Activated CD4-positive, alpha-beta T cell treated with anti-CD3 and anti-CD28 coated beads, Interleukin-10, Interleukin-2, amounts not matched to agents 100 ng/mL and 50 ng/mL, durations not matched to agents 16 hours and 8 hours (primary cell): ENCODE results near the gene NTN1.
A peak's percentile ranks its signal among the peaks of the same experiment; 100 is the strongest.
"Not testable (repeated sequence)": the region's sequence is repeated elsewhere in the genome, so short reads cannot be mapped to it uniquely, and the experiment has no call there.

Experiments used
- DNase-seq: peaks from one replicate; pipeline ENCODE4 v3.0.0-alpha.2; 2020

The NTN1 gene

GRCh38 chr17:9125722-9126121, 104.4 kb downstream of the NTN1 start:
- no peak for DNase-seq

DNA sequence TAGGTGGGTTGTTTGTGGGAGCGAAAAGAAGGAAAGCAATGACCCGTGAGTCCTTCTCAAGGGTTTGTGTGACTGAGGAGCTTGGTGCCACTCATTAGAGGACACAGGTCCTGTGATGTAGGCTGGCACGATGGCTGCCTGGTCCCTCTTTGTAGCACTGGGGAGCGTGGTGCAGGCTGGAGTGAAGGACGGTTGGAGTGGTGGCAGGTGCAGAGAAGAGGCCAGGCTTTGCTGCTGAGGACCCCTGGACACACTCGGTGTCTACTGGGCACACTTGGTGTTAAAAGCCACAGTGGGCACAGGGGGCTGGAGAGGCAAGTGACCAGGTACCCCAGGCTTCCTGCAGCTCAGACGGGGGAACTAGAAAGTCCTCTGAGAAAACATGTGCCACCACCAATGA, 106.0 kb downstream of the NTN1 start:
- DNase-seq, result no peak

- no peak for DNase-seq
Observed at GRCh38 chr17:9131371-9131770, 110.1 kb downstream of the NTN1 start.

DNA sequence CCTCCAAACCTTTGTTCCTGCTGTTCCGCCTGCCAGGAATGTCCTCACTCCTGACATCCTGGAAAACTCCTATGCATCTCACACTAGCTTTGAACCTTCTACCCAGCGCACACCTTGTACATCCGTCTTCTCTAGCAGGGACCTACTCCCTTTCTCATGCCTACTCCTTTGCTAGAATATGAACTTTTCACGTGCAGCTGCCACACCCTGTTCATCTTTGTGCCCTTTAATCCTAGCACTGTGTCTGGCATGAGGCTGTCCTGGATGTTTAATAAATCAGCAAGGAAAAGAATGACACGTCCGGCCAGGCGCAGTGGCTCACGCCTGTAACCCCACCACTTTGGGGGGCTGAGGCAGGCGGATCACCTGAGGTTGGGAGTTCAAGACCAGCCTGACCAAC, 111.0 kb downstream of the NTN1 start:
- DNase-seq, result no peak

DNA sequence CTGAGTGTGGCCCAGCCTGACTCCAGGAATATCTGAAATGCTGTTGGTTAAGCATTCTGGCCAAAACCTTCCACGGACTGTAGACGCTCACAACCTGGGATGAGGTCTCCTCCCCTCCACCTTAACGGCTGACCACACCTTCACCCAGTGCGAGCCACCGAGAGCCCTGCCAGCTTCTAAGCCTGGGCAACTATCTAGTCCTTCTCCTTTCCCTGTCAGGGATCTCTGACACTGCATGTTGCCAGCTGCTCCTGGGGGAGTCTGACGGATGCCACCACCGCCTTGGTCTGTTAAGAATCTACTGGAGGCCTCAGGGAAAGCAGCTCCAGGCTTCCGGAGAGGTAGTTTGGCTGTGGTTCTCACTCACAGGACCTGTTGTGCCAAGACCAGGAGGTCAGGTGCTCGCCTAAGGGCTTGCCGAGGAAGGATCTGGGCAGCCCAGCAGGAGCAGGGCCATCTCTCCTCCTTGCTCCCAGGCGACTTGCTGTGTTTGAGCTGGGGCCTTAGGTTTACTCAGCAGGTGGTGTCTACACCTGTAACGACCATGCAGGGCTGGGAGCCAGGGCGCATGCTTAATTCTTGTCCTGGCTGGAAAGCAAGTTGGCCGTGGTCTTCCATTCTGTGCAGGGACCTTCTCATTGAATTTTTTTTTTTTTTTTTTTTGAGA, 111.8 kb downstream of the NTN1 start:
- no peak for DNase-seq

DNA sequence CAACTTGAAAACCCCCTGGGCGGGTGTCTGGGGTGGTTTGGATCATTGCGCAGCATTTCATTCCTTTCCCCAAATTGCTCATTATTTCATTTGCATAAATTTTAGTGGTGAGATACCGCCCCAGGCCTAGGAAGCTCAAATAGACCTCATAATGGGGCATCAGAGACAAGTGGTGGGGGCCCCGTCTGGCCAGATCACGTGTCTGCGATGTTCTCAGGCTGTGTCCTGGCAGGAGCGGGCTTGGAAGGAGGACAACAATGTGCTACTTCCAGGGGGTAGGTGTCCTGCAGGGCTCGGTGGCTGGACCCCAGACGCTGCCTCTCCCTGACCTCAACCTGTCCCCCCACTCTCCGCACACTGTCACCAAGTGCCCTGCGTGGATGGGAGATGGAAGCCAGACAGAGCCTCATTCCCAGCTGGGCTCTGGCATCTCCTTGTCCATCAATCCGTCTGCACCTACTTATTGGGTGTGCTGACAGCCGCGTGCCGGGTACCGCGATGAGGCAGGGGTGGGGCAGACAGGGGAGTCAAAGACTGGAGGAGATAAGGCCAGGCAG, 116.9 kb downstream of the NTN1 start:
- peak; percentile 5 for DNase-seq

DNA sequence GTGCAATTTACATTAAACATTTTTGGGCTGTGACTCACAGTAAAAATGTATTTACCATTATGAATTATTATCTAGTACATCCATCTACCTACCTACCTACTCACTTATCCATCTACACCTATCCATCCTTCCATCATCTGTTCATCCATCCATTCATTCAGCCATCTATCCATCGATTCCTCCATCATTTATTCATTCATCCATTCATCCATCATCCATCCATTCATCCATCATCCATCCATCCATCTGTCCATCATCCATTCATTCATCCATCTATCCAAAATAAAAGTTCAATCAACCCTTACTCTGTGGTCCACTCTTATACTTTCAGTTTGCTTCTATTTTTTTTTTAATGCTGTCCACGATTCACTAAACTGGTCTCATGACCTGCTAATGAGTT, 118.4 kb downstream of the NTN1 start:
- DNase-seq, result no peak

DNA sequence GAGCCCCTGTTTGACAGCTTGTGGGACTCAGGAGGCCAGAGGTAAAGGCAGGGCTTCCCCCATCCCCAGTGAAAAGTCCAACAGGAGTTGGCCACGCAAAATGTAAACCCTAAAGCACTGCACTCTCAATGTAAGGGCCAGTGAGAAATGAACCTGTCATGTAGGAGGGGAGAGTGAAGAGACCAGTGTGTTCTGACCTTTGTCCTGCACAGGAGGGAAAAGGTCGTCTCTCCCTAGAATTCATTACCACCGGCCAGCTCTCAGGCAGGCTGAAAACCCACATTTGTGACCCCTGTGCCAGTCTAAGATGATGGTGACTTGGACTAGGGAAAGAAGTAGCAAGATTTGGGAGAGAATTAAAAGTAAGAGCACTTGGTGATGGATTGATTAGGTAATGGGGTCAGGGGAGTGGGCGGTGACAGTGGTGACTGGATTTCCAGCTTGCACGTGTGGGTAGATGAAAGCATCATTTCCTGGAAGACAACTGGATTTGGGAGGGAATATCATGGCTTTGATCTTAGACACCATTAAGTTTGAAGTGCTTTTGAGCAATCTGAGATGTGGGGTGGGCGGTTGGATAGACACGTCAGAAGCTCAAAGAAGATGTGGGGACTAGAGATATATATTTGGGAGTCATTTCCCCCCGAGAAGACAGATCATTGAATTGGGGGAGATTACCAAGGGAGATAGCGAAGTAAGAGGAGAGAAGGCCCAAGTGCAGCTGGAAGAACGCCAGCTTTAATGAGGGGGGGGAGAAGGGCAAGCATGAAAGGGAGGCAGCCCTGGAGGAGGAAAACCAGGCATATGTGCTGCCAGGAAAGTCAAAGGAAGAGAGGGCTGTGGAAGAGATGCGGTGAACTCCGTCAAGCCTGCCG, 119.5 kb downstream of the NTN1 start:
- DNase-seq, result no peak

DNA sequence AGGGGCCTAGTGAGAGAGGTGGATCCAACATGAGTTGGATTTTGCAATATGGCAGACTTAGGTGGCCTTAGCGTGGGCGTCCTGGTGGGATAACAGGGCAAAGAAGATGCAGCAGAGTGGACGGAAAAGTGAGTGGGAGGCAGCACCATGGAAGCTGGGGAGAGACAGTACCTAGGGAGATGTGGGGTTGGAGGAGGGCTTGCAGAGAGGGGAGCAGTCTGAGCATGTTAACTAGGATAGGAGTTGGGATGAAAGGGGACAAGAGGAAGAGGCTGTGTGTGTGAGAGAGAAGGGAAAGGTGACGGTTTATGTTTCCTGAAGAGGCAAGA, 120.1 kb downstream of the NTN1 start:
- no peak for DNase-seq

- DNase-seq, result no peak
Observed at GRCh38 chr17:9142772-9143494, 121.6 kb downstream of the NTN1 start.

DNA sequence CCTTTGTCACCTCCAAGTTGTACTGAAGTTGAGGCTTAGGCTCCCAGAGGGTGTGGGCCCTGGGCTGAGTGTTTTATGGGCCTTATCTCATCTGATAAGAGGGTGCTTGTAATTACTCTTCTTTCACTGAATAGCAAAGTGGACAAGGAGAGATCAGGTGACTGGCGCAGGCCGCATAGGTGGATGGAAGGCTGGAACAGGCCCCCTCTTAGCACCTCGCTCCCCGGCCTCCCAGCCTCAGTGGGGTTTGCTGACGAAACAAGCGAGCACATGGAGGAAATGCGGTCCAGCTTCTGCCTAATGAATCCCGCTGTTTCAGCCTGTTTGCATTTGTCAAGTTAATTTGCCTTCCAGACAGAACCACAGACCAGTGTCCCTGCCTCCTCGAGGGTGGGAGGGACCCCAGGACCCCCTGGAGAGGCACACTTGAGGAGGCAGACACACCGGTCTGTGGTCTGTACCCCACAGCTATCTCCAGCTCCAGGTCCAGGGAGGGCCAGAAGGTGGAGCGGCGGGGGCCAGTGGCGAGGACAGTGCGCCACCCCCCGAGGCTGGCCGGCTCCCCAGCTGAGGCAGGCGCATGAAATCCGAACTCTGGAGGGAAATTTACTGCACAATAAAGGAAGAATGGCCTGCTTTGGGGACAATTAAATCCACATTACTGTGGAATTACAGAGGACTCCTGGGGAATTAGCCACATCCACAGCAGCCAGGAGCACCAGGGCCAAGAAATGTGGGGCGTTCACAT, 123.4 kb downstream of the NTN1 start:
- DNase-seq, result no peak

DNA sequence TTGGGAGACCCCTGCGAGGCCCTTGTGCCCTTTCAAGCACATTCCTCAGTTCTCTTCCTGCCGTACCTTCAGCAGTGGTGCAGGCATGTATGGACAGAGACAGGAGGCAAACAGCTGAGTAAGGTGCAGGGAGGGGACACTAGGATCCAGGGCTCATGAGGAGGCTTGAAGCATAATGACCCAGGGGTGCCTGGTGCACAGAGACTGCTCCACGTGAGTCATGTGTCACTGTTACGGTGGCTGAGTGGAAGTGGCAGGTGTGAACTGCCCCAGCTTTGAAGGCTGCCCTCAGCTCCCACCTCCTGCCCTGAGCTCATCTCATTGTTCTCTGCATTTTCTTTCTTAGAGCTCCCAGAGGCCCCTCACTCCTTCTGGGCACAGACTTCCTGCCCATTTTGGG, 124.8 kb downstream of the NTN1 start:
- no peak for DNase-seq

GRCh38 chr17:9148905-9149525, 127.7 kb downstream of the NTN1 start:
- no peak for DNase-seq

DNA sequence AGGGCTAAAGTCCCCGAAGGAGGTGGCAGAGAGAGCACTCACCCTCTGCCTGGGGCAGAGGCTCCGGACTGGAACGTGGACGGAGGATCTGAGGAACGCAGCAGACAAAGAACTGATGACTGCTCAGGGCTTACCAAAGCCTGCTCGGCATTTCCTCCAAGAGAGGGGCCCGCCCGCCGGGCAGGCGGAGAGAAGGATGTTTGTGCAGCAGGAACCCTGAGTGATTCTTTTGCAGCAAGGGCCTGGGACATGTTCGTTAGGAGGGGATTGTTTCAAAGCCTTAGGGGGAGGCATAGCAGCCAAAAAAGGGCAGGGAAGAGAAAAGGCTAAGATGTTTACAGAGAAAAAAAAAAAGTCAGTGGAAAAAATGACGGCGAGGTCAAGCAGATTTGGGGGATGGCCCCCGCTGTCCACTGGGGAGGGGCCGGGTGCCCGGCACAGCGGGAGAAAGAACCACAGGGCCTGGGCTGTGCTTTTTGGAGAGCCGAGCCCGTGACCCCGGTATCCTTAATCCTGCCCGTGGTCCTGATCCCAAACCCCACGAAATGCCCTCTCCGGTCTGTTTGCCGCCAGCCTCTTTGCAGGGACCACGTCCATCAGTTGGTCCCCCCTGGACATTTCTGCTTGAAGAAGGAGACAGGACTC, 129.3 kb downstream of the NTN1 start:
- DNase-seq, result no peak

- DNase-seq, result no peak
Observed at GRCh38 chr17:9151091-9151490, 129.8 kb downstream of the NTN1 start.

GRCh38 chr17:9151740-9152139, 130.4 kb downstream of the NTN1 start:
- DNase-seq, result not testable (repeated sequence)

DNA sequence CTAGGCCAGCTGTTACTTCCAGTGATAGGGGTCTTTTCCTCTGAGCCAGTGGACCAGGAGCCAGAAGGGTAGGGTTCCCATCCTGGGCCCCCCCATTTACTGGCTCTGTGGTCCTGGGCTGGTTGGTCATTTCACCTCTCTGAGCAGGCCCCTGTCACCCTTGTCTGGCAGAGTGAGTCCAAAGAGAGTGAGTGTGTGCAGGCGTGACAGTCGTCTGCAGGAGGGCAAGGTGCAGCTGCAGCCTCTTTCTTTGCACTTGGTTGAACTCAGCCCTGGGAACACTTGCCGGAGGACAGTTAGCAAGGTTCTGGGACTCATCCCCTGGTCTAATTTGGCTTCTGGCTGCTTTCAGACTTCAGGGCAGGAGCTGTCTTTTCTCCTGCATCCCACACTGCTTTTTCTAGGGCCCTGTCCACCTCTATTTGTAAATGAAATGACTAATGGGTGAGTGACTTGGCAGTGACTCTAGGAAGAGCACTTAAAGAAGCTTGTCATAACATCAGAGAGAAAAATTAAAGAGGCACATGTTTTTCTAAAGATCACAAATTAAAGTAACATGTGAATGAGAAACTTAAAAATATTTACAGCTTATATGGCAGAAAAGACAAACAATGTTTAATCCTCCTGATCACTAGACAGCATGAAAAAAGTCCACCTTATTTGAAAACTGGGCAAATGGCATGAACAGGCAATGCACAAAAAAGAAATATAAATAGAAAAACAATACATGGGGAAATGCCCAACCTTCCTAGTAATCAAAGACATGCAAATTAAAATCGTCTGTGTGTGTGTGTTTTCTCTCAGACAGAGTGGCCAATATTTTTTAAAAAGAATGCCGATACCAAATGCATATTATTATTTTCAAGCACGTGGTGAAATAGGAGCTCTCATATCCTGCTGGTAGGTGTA, 137.5 kb downstream of the NTN1 start:
- DNase-seq, result no peak

DNA sequence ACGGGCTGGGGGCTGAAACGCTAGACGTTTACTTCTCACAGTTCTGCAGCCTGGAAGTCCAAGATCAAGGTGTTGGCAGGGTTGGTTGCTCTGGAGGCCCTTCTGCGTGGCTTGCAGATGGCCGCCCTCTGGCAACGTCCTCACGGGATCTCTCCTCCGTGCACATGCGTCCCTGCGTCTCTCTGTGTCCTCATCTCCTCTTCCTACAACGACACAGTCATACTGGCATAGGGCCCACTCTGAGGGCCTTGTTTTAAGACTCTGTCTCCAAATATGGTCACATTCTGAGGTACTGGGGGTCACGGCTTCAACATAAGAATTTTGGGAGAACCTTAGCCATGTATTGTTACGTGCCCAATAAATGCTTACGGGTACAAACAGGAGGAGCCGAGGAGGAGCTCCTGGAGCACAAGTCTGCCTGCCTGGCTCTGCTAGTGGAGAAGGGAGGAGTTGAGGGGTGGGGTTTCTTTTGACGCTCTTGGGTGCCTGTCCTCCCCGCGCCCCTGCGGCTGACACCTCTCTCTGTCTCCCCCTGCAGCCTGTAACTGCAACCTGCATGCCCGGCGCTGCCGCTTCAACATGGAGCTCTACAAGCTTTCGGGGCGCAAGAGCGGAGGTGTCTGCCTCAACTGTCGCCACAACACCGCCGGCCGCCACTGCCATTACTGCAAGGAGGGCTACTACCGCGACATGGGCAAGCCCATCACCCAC, 141.1 kb downstream of the NTN1 start:
- DNase-seq, result no peak

DNA sequence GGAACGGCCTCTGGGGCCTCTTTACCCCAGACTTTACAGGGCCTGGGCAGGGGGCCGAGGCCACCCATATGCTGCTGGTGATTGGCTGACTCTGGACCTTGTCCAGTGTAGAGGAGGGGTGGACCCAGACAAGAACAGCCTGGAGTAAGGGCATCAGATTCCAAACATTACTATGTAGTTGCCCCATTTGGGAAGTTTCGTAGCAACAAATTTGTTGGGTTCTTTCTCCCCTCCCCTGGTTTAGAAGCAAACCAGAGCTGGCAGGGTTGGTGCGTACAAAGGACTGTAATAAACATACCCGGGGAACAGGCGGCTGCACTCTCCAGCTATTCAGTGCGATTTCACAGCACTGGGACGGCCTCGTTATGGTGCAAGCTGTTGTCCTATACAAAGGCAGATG, 145.5 kb downstream of the NTN1 start:
- no peak for DNase-seq

GRCh38 chr17:9167379-9167778, 146.1 kb downstream of the NTN1 start:
- no peak for DNase-seq
